Upper lobe of left lung (tissue), 6 donors: ENCODE measurements around the gene PHACTR1. TPM values are rescaled to one million over a fixed set of nuclear protein-coding genes. Genes with fewer than 3 reads are reported as not detected.

Source experiments
- ATAC-seq, 2 donors: fragments of 200-7000 bp; cut with Tn5 transposase; one replicate each; pipeline ENCODE4 v1.9.1; 2022; ENCODE audit warnings: mild to moderate bottlenecking in 2 of 2, moderate library complexity in 2 of 2; ENCODE audit not compliant: low FRiP score in 2 of 2
- DNase-seq, 2 donors: peaks; one replicate each; pipeline ENCODE4 v3.0.0-alpha.2; 2019 to 2020
- H3K27ac ChIP-seq, 4 donors: fragments of 200-600 bp; sonication (generic); one replicate each; pipeline ENCODE4 v1.5.1; 2016 to 2019
- H3K27me3 ChIP-seq, 4 donors: fragments of 200-600 bp; sonication (generic); one replicate each; pipeline ENCODE4 v1.5.1; 2017 to 2019
- H3K36me3 ChIP-seq, 4 donors: fragments of 200-600 bp; sonication (generic); one replicate each; pipeline ENCODE4 v1.5.1; 2016 to 2019
- H3K4me1 ChIP-seq, 4 donors: fragments of 200-600 bp; sonication (generic); one replicate each; pipeline ENCODE4 v1.5.1; 2018 to 2019
- H3K4me3 ChIP-seq, 4 donors: fragments of 200-600 bp; sonication (generic); one replicate each; pipeline ENCODE4 v1.5.1; 2017 to 2019; ENCODE audit warnings: mild to moderate bottlenecking in 2 of 4, moderate library complexity in 1 of 4
- H3K9me3 ChIP-seq, 4 donors: fragments of 200-600 bp; sonication (generic); one replicate each; pipeline ENCODE4 v1.5.1; 2018 to 2019
- CTCF ChIP-seq, 6 experiments: fragments of 450-650 bp in 4 of 6; fragments of 200-600 bp in 2 of 6; sonication (generic) in 2 of 6; IDR thresholded peaks; one replicate each; pipeline ENCODE4 v1.5.1; 2016 to 2019; ENCODE audit warnings: antibody characterized with exemption in 6 of 6
- EP300 ChIP-seq, 4 donors: sonication (generic); formaldehyde crosslinking; IDR thresholded peaks; one replicate each; pipeline ENCODE4 v1.5.1; 2017; ENCODE audit warnings: antibody characterized with exemption in 4 of 4, control low read depth in 2 of 4
- POLR2A ChIP-seq, 4 donors: fragments of 450-650 bp; IDR thresholded peaks; one replicate each; pipeline ENCODE4 v1.5.1; 2016 to 2017; ENCODE audit warnings: antibody characterized with exemption in 4 of 4, mild to moderate bottlenecking in 2 of 4
- POLR2AphosphoS5 ChIP-seq, 2 donors: sonication (generic); formaldehyde crosslinking; IDR thresholded peaks; one replicate each; pipeline ENCODE4 v1.5.1; 2017; ENCODE audit warnings: antibody characterized with exemption in 2 of 2
- WGBS, 2 donors: methylation state at CpG; one replicate each; pipeline ENCODE4 v1.1.5; 2017 to 2018; 5-methylcytosine and 5-hydroxymethylcytosine counted together
- total RNA-seq, 6 donors: library from RNA; depleted of rRNA in 4 of 6; stranded (reverse); fragments of >200 nt in 4 of 6; gene quantifications; one replicate each; pipeline versions ENCODE4 v1.1.0 to v1.2.1, GENCODE V29; 2016 to 2021
- donor health status: DM: no; HTN: no; CAD: no; lungs with moderate emphysema.
- donor health status: DM: no; HTN: yes; CAD: no; lungs with severe emphysema.

The PHACTR1 gene
- total RNA-seq, 6 donors from 2014 or later = 63.2 to 121 (median 90.9) TPM

- Histone ChIP-seq H3K4me1 (no peaks in the 10 kb centered on the region), H3K4me3 (no peak overlapping the region), H3K27ac (no peak overlapping the region), H3K27me3 (no peaks in the 10 kb centered on the region), H3K9me3 (no peaks in the 10 kb centered on the region), H3K36me3 (no peaks in the 10 kb centered on the region)
- no peak for ATAC-seq
- no peak for TF ChIP-seq POLR2AphosphoS5 (IDR thresholded peaks at IDR 0.05)
- no peak for TF ChIP-seq EP300 (IDR thresholded peaks at IDR 0.05)
- TF ChIP-seq CTCF (IDR thresholded peaks at IDR 0.05) = no peak
- no peak for TF ChIP-seq POLR2A (IDR thresholded peaks at IDR 0.05)
- WGBS, 2 donors = 90 to 93% methylated on average over 4 of the region's 4 CpGs
- DNase-seq = no peak
These were observed 215.1 kb downstream of the PHACTR1 start for GRCh38 chr6:12931639-12932038.

- WGBS, 2 donors = 87 to 89% methylated on average over 2 of the region's 2 CpGs
- no peaks in the 10 kb centered on the region for H3K36me3 ChIP-seq
- H3K9me3 ChIP-seq = no peaks in the 10 kb centered on the region
- H3K27ac ChIP-seq = no peak overlapping the region
- H3K27me3 ChIP-seq = no peaks in the 10 kb centered on the region
- no peak overlapping the region for H3K4me3 ChIP-seq
- ATAC-seq (no peak), DNase-seq (no peak)
- TF ChIP-seq POLR2AphosphoS5 (IDR thresholded peaks at IDR 0.05) (no peak), POLR2A (IDR thresholded peaks at IDR 0.05) (no peak), EP300 (IDR thresholded peaks at IDR 0.05) (no peak)
- H3K4me1 ChIP-seq = no peaks in the 10 kb centered on the region
These were observed 219.1 kb downstream of the PHACTR1 start for GRCh38 chr6:12935637-12936036.

GRCh38 chr6:12937971-12938370 is 221.4 kb downstream of the PHACTR1 start:
- no peaks in the 10 kb centered on the region for H3K4me1 ChIP-seq
- 87 to 91% methylated on average over 4 of the region's 4 CpGs for WGBS, 2 donors
- TF ChIP-seq POLR2AphosphoS5 (IDR thresholded peaks at IDR 0.05) = no peak
- no peak for TF ChIP-seq CTCF (IDR thresholded peaks at IDR 0.05)
- TF ChIP-seq POLR2A (IDR thresholded peaks at IDR 0.05) = no peak
- no peak for TF ChIP-seq EP300 (IDR thresholded peaks at IDR 0.05)
- ATAC-seq = no peak
- no peak for DNase-seq
- no peaks in the 10 kb centered on the region for H3K36me3 ChIP-seq
- no peak overlapping the region for H3K4me3 ChIP-seq
- H3K27ac ChIP-seq = no peak overlapping the region
- H3K27me3 ChIP-seq = no peaks in the 10 kb centered on the region
- no peaks in the 10 kb centered on the region for H3K9me3 ChIP-seq

- WGBS, 2 donors = 88 to 90% methylated on average over 3 of the region's 3 CpGs
- no peak for TF ChIP-seq CTCF (IDR thresholded peaks at IDR 0.05)
- no peak for TF ChIP-seq POLR2A (IDR thresholded peaks at IDR 0.05)
- TF ChIP-seq POLR2AphosphoS5 (IDR thresholded peaks at IDR 0.05) = no peak
- no peak for TF ChIP-seq EP300 (IDR thresholded peaks at IDR 0.05)
- H3K9me3 ChIP-seq = no peaks in the 10 kb centered on the region
- ATAC-seq = no peak
- H3K4me3 ChIP-seq = no peak overlapping the region
- no peaks in the 10 kb centered on the region for H3K27me3 ChIP-seq
- no peak overlapping the region for H3K27ac ChIP-seq
- peaks cover 0 to 3% (median 0%) of the 10 kb centered on the region in 4 donors for H3K4me1 ChIP-seq
- no peaks in the 10 kb centered on the region for H3K36me3 ChIP-seq
- no peak for DNase-seq
These were observed 222.7 kb downstream of the PHACTR1 start for GRCh38 chr6:12939314-12939713.

GRCh38 chr6:12941422-12941821 is 224.9 kb downstream of the PHACTR1 start:
- ATAC-seq (no peak), DNase-seq (peak in 1 of 2 donors; percentile 41)
- TF ChIP-seq POLR2AphosphoS5 (IDR thresholded peaks at IDR 0.05) = no peak
- peak in 1 of 4 donors; percentile 23 for TF ChIP-seq EP300 (IDR thresholded peaks at IDR 0.05)
- no peak for TF ChIP-seq POLR2A (IDR thresholded peaks at IDR 0.05)
- TF ChIP-seq CTCF (IDR thresholded peaks at IDR 0.05) = no peak
- Histone ChIP-seq H3K4me3 (no peak overlapping the region), H3K27me3 (no peaks in the 10 kb centered on the region), H3K4me1 (peaks cover 0 to 3% (median 0%) of the 10 kb centered on the region in 4 donors), H3K27ac (no peak overlapping the region), H3K36me3 (no peaks in the 10 kb centered on the region), H3K9me3 (no peaks in the 10 kb centered on the region)
- WGBS, 2 donors = 27 to 62% methylated on average over 8 of the region's 8 CpGs
